Measurements from ENCODE around the gene STON1.

The STON1 gene

GRCh38 chr2:48496849-48497248, 33.1 kb upstream of the STON1 start:
- Histone ChIP-seq H2AFZ (ENCODE audit: low read depth, low read length) (no peak overlapping the region), H3K36me3 (replicated peaks; ENCODE audit: low read depth, low read length) (peaks cover 22% of the 10 kb centered on the region), H3K4me3 (ENCODE audit: low read length) (no peak overlapping the region), H3K27ac (ENCODE audit: low read length) (no peak overlapping the region), H3K9me3 (ENCODE audit: insufficient read depth, low read length) (no peaks in the 10 kb centered on the region), H3K4me1 (ENCODE audit: low read length) (no peaks in the 10 kb centered on the region), H3K27me3 (ENCODE audit: low read depth, low read length) (no peaks in the 10 kb centered on the region), H3K4me2 (ENCODE audit: low read length) (no peak overlapping the region), H3K9ac (ENCODE audit: low read length) (no peak overlapping the region), H4K20me1 (ENCODE audit: insufficient read depth, low read length) (no peaks in the 10 kb centered on the region), H3K79me2 (ENCODE audit: low read length) (no peaks in the 10 kb centered on the region)
- TF ChIP-seq CTCF (IDR thresholded peaks at IDR 0.05; ENCODE audit: low read depth, low read length) (no peak), EZH2phosphoT487 (IDR thresholded peaks at IDR 0.05; ENCODE audit: low read depth) (no peak)

GRCh38 chr2:48504647-48505327, 25.2 kb upstream of the STON1 start:
- H4K20me1 ChIP-seq (ENCODE audit: insufficient read depth, low read length), result no peaks in the 10 kb centered on the region
- H3K4me3 ChIP-seq (ENCODE audit: low read length), result no peak overlapping the region
- no peaks in the 10 kb centered on the region for H3K79me2 ChIP-seq (ENCODE audit: low read length)
- H3K4me1 ChIP-seq (ENCODE audit: low read length), result no peaks in the 10 kb centered on the region
- no peak overlapping the region for H3K4me2 ChIP-seq (ENCODE audit: low read length)
- H2AFZ ChIP-seq (ENCODE audit: low read depth, low read length), result no peak overlapping the region
- H3K36me3 ChIP-seq (replicated peaks; ENCODE audit: low read depth, low read length), result peaks cover 31% of the 10 kb centered on the region
- H3K27me3 ChIP-seq (ENCODE audit: low read depth, low read length), result no peaks in the 10 kb centered on the region
- TF ChIP-seq EZH2phosphoT487 (IDR thresholded peaks at IDR 0.05; ENCODE audit: low read depth) (no peak), CTCF (IDR thresholded peaks at IDR 0.05; ENCODE audit: low read depth, low read length) (no peak)
- H3K9me3 ChIP-seq (ENCODE audit: insufficient read depth, low read length), result no peaks in the 10 kb centered on the region
- H3K9ac ChIP-seq (ENCODE audit: low read length), result no peak overlapping the region
- no peak overlapping the region for H3K27ac ChIP-seq (ENCODE audit: low read length)

GRCh38 chr2:48507111-48507510, 22.8 kb upstream of the STON1 start:
- H3K4me1 ChIP-seq (ENCODE audit: low read length), result no peaks in the 10 kb centered on the region
- H4K20me1 ChIP-seq (ENCODE audit: insufficient read depth, low read length), result no peaks in the 10 kb centered on the region
- H3K4me2 ChIP-seq (ENCODE audit: low read length), result no peak overlapping the region
- TF ChIP-seq EZH2phosphoT487 (IDR thresholded peaks at IDR 0.05; ENCODE audit: low read depth), result no peak
- TF ChIP-seq CTCF (IDR thresholded peaks at IDR 0.05; ENCODE audit: low read depth, low read length), result no peak
- no peaks in the 10 kb centered on the region for H3K27me3 ChIP-seq (ENCODE audit: low read depth, low read length)
- no peak overlapping the region for H3K4me3 ChIP-seq (ENCODE audit: low read length)
- H3K27ac ChIP-seq (ENCODE audit: low read length), result no peak overlapping the region
- H2AFZ ChIP-seq (ENCODE audit: low read depth, low read length), result no peak overlapping the region
- H3K36me3 ChIP-seq (replicated peaks; ENCODE audit: low read depth, low read length), result peaks cover 29% of the 10 kb centered on the region
- no peak overlapping the region for H3K9ac ChIP-seq (ENCODE audit: low read length)
- no peaks in the 10 kb centered on the region for H3K79me2 ChIP-seq (ENCODE audit: low read length)
- H3K9me3 ChIP-seq (ENCODE audit: insufficient read depth, low read length), result no peaks in the 10 kb centered on the region

GRCh38 chr2:48508461-48509124, 21.4 kb upstream of the STON1 start:
- H3K4me2 ChIP-seq (ENCODE audit: low read length), result no peak overlapping the region
- no peak overlapping the region for H3K4me3 ChIP-seq (ENCODE audit: low read length)
- H3K27me3 ChIP-seq (ENCODE audit: low read depth, low read length), result no peaks in the 10 kb centered on the region
- no peaks in the 10 kb centered on the region for H3K9me3 ChIP-seq (ENCODE audit: insufficient read depth, low read length)
- H4K20me1 ChIP-seq (ENCODE audit: insufficient read depth, low read length), result no peaks in the 10 kb centered on the region
- H3K27ac ChIP-seq (ENCODE audit: low read length), result no peak overlapping the region
- TF ChIP-seq CTCF (IDR thresholded peaks at IDR 0.05; ENCODE audit: low read depth, low read length) (no peak), EZH2phosphoT487 (IDR thresholded peaks at IDR 0.05; ENCODE audit: low read depth) (no peak)
- no peak overlapping the region for H3K9ac ChIP-seq (ENCODE audit: low read length)
- no peaks in the 10 kb centered on the region for H3K4me1 ChIP-seq (ENCODE audit: low read length)
- peaks cover 37% of the 10 kb centered on the region for H3K36me3 ChIP-seq (replicated peaks; ENCODE audit: low read depth, low read length)
- H2AFZ ChIP-seq (ENCODE audit: low read depth, low read length), result no peak overlapping the region
- no peaks in the 10 kb centered on the region for H3K79me2 ChIP-seq (ENCODE audit: low read length)
